Measurements from ENCODE around the gene GOLGB1. TPM values are rescaled to one million over a fixed set of nuclear protein-coding genes. Genes with fewer than 3 reads are reported as not detected.

GOLGB1 gene
- total RNA-seq, 1 experiment from 2014 or later: 31.4 TPM

DNA sequence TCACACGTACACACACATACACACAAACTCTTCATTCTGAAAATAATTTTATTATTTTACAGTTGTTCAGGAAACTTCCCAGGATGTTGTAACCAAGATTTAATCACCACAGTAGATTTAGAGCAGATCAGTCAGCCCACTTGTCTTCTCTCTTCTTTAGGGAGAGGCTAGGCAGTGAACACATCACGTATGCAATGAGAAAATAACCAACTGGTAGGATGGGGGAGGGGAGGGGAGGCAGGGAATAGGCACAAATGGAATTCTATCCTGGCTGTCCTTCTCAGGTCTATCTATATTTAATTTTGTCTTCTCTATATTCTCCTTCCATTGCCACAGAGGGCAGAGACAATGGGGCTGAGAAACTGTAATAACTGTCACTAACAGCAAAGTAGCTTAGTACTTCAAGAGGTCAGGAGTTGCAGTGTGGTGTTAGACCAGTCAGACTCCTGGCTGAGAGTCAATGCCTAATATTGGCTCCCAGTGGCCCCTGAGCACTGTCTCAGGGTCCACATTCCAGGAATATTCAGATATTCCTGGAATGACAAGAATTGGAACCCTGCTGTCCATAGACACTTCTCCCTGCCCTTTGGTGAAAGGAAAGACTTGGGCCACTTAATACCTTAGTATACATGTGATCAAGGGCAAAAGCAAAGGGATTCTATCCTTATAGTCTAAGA lies 86.2 kb downstream of the GOLGB1 start:
- no peak overlapping the region for H2AK5ac ChIP-seq (ENCODE audit: insufficient read length, low read length)
- no peak overlapping the region for H3K4ac ChIP-seq (ENCODE audit: low read depth, low read length)
- H3K27me3 ChIP-seq (ENCODE audit: insufficient read depth, low read length): no peaks in the 10 kb centered on the region
- H3K4me2 ChIP-seq (ENCODE audit: insufficient read depth, insufficient read length, low read length): no peak overlapping the region
- H3K27me3 Mint-ChIP-seq (ENCODE audit: low read depth): no peaks in the 10 kb centered on the region
- no peak overlapping the region for H3K4me3 Mint-ChIP-seq
- H2BK12ac ChIP-seq (ENCODE audit: insufficient read length, low read depth, low read length): no peak overlapping the region
- H3K23me2 ChIP-seq (ENCODE audit: insufficient read length, low read depth, low read length, poor library complexity, severe bottlenecking): no peaks in the 10 kb centered on the region
- no CpG with 5 or more reads among the region's 2 CpGs for WGBS (ENCODE audit: extremely low coverage, insufficient read length, low lambda C conversion rate)
- H3K23ac ChIP-seq (ENCODE audit: insufficient read length, low read depth, low read length): no peak overlapping the region
- H4K5ac ChIP-seq (ENCODE audit: insufficient read length, low read depth, low read length): no peak overlapping the region
- H3K36me3 Mint-ChIP-seq (ENCODE audit: insufficient read depth in 1 of 3, low read depth in 3 of 3): peaks cover 11 to 54% (median 33%) of the 10 kb centered on the region in 3 experiments; a peak in 6 of 7 replicates
- H4K91ac ChIP-seq (ENCODE audit: insufficient read length, low read depth, low read length): no peak overlapping the region
- H2BK120ac ChIP-seq (ENCODE audit: low read depth, low read length, poor library complexity, severe bottlenecking): no peak overlapping the region
- no peaks in the 10 kb centered on the region for H3K9me3 Mint-ChIP-seq
- no peak overlapping the region for H3K27ac ChIP-seq (ENCODE audit: insufficient read length, low read depth, low read length)
- no peak overlapping the region for H2BK20ac ChIP-seq (ENCODE audit: low read depth, low read length, poor library complexity, severe bottlenecking)
- H4K20me1 ChIP-seq (ENCODE audit: control insufficient read depth, insufficient read depth, insufficient read length): no peaks in the 10 kb centered on the region
- no peak overlapping the region for H4K8ac ChIP-seq (replicated peaks; ENCODE audit: insufficient read length, low read depth, low read length)
- H2AFZ ChIP-seq (ENCODE audit: low read length): no peak overlapping the region
- H3K56ac ChIP-seq (ENCODE audit: insufficient read length, low read depth, low read length): no peak overlapping the region
- no peak overlapping the region for H3K18ac ChIP-seq (ENCODE audit: insufficient read length, low read depth, low read length)
- H3K9ac ChIP-seq (ENCODE audit: extremely low read depth, insufficient read length, low read length): no peak overlapping the region
- H3K9me3 ChIP-seq (ENCODE audit: control insufficient read depth, low read depth, low read length): no peaks in the 10 kb centered on the region
- TF ChIP-seq, protein P1, sequence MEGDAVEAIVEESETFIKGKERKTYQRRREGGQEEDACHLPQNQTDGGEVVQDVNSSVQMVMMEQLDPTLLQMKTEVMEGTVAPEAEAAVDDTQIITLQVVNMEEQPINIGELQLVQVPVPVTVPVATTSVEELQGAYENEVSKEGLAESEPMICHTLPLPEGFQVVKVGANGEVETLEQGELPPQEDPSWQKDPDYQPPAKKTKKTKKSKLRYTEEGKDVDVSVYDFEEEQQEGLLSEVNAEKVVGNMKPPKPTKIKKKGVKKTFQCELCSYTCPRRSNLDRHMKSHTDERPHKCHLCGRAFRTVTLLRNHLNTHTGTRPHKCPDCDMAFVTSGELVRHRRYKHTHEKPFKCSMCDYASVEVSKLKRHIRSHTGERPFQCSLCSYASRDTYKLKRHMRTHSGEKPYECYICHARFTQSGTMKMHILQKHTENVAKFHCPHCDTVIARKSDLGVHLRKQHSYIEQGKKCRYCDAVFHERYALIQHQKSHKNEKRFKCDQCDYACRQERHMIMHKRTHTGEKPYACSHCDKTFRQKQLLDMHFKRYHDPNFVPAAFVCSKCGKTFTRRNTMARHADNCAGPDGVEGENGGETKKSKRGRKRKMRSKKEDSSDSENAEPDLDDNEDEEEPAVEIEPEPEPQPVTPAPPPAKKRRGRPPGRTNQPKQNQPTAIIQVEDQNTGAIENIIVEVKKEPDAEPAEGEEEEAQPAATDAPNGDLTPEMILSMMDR (conservative IDR thresholded peaks at IDR 0.05): no peak
- no peaks in the 10 kb centered on the region for H3K79me2 ChIP-seq (ENCODE audit: insufficient read depth, low read length)
- peak overlapping the region in 1 of 3 experiments; percentile 10; a peak in 2 of 7 replicates for H3K27ac Mint-ChIP-seq
- no peak overlapping the region for H2BK5ac ChIP-seq (ENCODE audit: insufficient read length, low read length)
- no peaks in the 10 kb centered on the region for H3K79me1 ChIP-seq (ENCODE audit: insufficient read depth, low read depth, low read length, poor library complexity, severe bottlenecking)
- no peak overlapping the region for H3K14ac ChIP-seq (ENCODE audit: insufficient read depth, low read length)
- H2BK15ac ChIP-seq (ENCODE audit: low read depth, low read length): no peak overlapping the region
- H3K4me1 ChIP-seq (ENCODE audit: insufficient read depth, low read length): no peaks in the 10 kb centered on the region; the same call in 1 of the 2 replicates
- peaks cover 11% of the 10 kb centered on the region in 2 experiments for H3K4me1 Mint-ChIP-seq
- DNase-seq: no peak
- no peak overlapping the region for H3T11ph ChIP-seq (ENCODE audit: low read length)
